ENCODE measurements around the gene POLR2F. TPM values are rescaled to one million over a fixed set of nuclear protein-coding genes. Genes with fewer than 3 reads are reported as not detected.

Gene POLR2F
- polyA plus RNA-seq, 1 of the 3 experiments (the other 2 are of a cell fraction), result 255 TPM

- TF ChIP-seq IRF3 (IDR thresholded peaks at IDR 0.05; ENCODE audit: low read depth, low read length) (no peak), USF2 (IDR thresholded peaks at IDR 0.05; ENCODE audit: borderline replicate concordance, low read depth, low read length) (no peak)
Measured at GRCh38 chr22:37930952-37931440, 22.5 kb upstream of the POLR2F start (continued).

GRCh38 chr22:37931893-37932389 is 21.6 kb upstream of the POLR2F start:
- H4K20me1 ChIP-seq (ENCODE audit: insufficient read depth), result peaks cover 8% of the 10 kb centered on the region; the same call in 1 of the 2 replicates
- WGBS (ENCODE audit: low lambda C conversion rate), result 90% methylated on average over 5 of the region's 6 CpGs
- no peak overlapping the region for H3K4me2 ChIP-seq
- H3F3A ChIP-seq (replicated peaks; ENCODE audit: insufficient read depth), result peaks cover 14% of the 10 kb centered on the region
- peaks cover 6 to 7% of the 10 kb centered on the region in 2 experiments; a peak in 3 of 4 replicates for H3K4me1 ChIP-seq (ENCODE audit: control insufficient read depth in 1 of 2, insufficient read depth in 2 of 2, low read depth in 1 of 2, low read length in 1 of 2)
- no peak overlapping the region for H3K9ac ChIP-seq
- H2AFZ ChIP-seq (ENCODE audit: low read depth), result no peak overlapping the region
- CTCF ChIA-PET, result interaction anchor here (1.1 to 3.5 kb wide), 3 partner anchors 16 to 114 kb away, joined by 3 to 13 read pairs (median 10); partner anchors contain the start of gene MICALL1
- H3K9me2 ChIP-seq, result no peaks in the 10 kb centered on the region
- H3K36me3 ChIP-seq (replicated peaks in 1 of 2; ENCODE audit: control insufficient read depth in 1 of 2, insufficient read depth in 2 of 2, low read length in 1 of 2), result peaks cover 20 to 22% of the 10 kb centered on the region in 2 experiments
- H3K27ac ChIP-seq (ENCODE audit: low read depth in 2 of 2, low read length in 1 of 2), result no peak overlapping the region
- H3K79me2 ChIP-seq (ENCODE audit: insufficient read depth), result no peaks in the 10 kb centered on the region; the same call in 1 of the 2 replicates
- no peaks in the 10 kb centered on the region for H3K9me3 ChIP-seq
- POLR2A ChIA-PET, result no interaction called here
- no peaks in the 10 kb centered on the region for H3K27me3 ChIP-seq (ENCODE audit: insufficient read depth)
- H3K4me3 ChIP-seq (ENCODE audit: low read depth in 2 of 2, low read length in 1 of 2), result no peak overlapping the region
- no peak for DNase-seq
- TF ChIP-seq JUND (IDR thresholded peaks at IDR 0.05) (no peak), SMC3 (IDR thresholded peaks at IDR 0.05; ENCODE audit: low read depth, low read length) (no peak)

GRCh38 chr22:37932401-37932800 is 21.1 kb upstream of the POLR2F start:
- Histone ChIP-seq H3K4me1 (ENCODE audit: control insufficient read depth in 1 of 2, insufficient read depth in 2 of 2, low read depth in 1 of 2, low read length in 1 of 2) (peaks cover 6 to 7% of the 10 kb centered on the region in 2 experiments; a peak in 3 of 4 replicates), H3K27ac (ENCODE audit: low read depth in 2 of 2, low read length in 1 of 2) (no peak overlapping the region), H3K9me3 (no peaks in the 10 kb centered on the region), H3K4me3 (ENCODE audit: low read depth in 2 of 2, low read length in 1 of 2) (no peak overlapping the region), H3K27me3 (ENCODE audit: insufficient read depth) (no peaks in the 10 kb centered on the region), H3K9ac (no peak overlapping the region), H4K20me1 (ENCODE audit: insufficient read depth) (peaks cover 8% of the 10 kb centered on the region; the same call in 1 of the 2 replicates), H3K79me2 (ENCODE audit: insufficient read depth) (no peaks in the 10 kb centered on the region; the same call in 1 of the 2 replicates), H3K4me2 (no peak overlapping the region), H3K9me2 (no peaks in the 10 kb centered on the region), H2AFZ (ENCODE audit: low read depth) (no peak overlapping the region), H3K36me3 (replicated peaks in 1 of 2; ENCODE audit: control insufficient read depth in 1 of 2, insufficient read depth in 2 of 2, low read length in 1 of 2) (peaks cover 17 to 19% of the 10 kb centered on the region in 2 experiments), H3F3A (replicated peaks; ENCODE audit: insufficient read depth) (peaks cover 14% of the 10 kb centered on the region)
- DNase-seq, result no peak
- ChIA-PET CTCF (interaction anchor here (1.1 to 3.5 kb wide), 5 partner anchors 8 to 115 kb away, joined by 3 to 13 read pairs (median 6); partner anchors contain the start of gene MICALL1), POLR2A (no interaction called here)
- no peak for TF ChIP-seq USF2 (IDR thresholded peaks at IDR 0.05; ENCODE audit: borderline replicate concordance, low read depth, low read length)
- TF ChIP-seq MEF2A (IDR thresholded peaks at IDR 0.05; ENCODE audit: borderline replicate concordance, low read depth), result no peak
- no peak for TF ChIP-seq RXRA (IDR thresholded peaks at IDR 0.05; ENCODE audit: borderline replicate concordance, low read depth)
- TF ChIP-seq FOXM1 (IDR thresholded peaks at IDR 0.05; ENCODE audit: low read depth), result no peak
- no peak for TF ChIP-seq RAD21 (IDR thresholded peaks at IDR 0.05; ENCODE audit: low read length)
- TF ChIP-seq, protein P1, sequence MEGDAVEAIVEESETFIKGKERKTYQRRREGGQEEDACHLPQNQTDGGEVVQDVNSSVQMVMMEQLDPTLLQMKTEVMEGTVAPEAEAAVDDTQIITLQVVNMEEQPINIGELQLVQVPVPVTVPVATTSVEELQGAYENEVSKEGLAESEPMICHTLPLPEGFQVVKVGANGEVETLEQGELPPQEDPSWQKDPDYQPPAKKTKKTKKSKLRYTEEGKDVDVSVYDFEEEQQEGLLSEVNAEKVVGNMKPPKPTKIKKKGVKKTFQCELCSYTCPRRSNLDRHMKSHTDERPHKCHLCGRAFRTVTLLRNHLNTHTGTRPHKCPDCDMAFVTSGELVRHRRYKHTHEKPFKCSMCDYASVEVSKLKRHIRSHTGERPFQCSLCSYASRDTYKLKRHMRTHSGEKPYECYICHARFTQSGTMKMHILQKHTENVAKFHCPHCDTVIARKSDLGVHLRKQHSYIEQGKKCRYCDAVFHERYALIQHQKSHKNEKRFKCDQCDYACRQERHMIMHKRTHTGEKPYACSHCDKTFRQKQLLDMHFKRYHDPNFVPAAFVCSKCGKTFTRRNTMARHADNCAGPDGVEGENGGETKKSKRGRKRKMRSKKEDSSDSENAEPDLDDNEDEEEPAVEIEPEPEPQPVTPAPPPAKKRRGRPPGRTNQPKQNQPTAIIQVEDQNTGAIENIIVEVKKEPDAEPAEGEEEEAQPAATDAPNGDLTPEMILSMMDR (IDR thresholded peaks at IDR 0.05), result no peak
- no peak for TF ChIP-seq POLR2AphosphoS5 (IDR thresholded peaks at IDR 0.05; ENCODE audit: low read depth, low read length)
- no peak for TF ChIP-seq EZH2phosphoT487 (IDR thresholded peaks at IDR 0.05; ENCODE audit: borderline replicate concordance, low read depth)
- 73% methylated on average over 3 of the region's 10 CpGs for WGBS (ENCODE audit: low lambda C conversion rate)
